Endodermal cell (in vitro differentiated cells): ENCODE measurements around the gene CCDC88A. TPM values are rescaled to one million over a fixed set of nuclear protein-coding genes. Genes with fewer than 3 reads are reported as not detected.
"Not testable (repeated sequence)": the region's sequence is repeated elsewhere in the genome, so short reads cannot be mapped to it uniquely, and the experiment has no call there.

Experiments used
- DNase-seq: peaks from one replicate; pipeline ENCODE4 v3.0.0-alpha.2; 2017
- H3K27ac ChIP-seq: 2 replicates; pipeline ENCODE4 v1.5.1; 2013; ENCODE audit warnings: mild to moderate bottlenecking, low read depth, low read length, moderate library complexity
- H3K27me3 ChIP-seq: 2 replicates; pipeline ENCODE4 v1.6.1; 2013; ENCODE audit warnings: mild to moderate bottlenecking, low read length, moderate library complexity; ENCODE audit not compliant: insufficient read depth, control insufficient read depth, poor library complexity, severe bottlenecking
- H3K36me3 ChIP-seq: 2 replicates; pipeline ENCODE4 v1.7.0; 2013; ENCODE audit warnings: mild to moderate bottlenecking, low read length, moderate library complexity; ENCODE audit not compliant: control insufficient read depth, insufficient read depth
- H3K4me1 ChIP-seq: one replicate; pipeline ENCODE4 v1.7.0; 2013; ENCODE audit warnings: low read length; ENCODE audit not compliant: control insufficient read depth, insufficient read depth
- H3K4me3 ChIP-seq: 2 replicates; pipeline ENCODE4 v1.5.1; 2013; ENCODE audit warnings: mild to moderate bottlenecking, low read length, moderate library complexity
- H3K9ac ChIP-seq: 2 replicates; pipeline ENCODE4 v1.6.1; 2013; ENCODE audit warnings: mild to moderate bottlenecking, low read length, moderate library complexity; ENCODE audit not compliant: poor library complexity, severe bottlenecking; ENCODE audit errors: extremely low read depth
- H3K9me3 ChIP-seq: 2 replicates; pipeline ENCODE4 v1.6.1; 2013; ENCODE audit warnings: mild to moderate bottlenecking, low read length, moderate library complexity; ENCODE audit not compliant: control insufficient read depth
- H3K27ac Mint-ChIP-seq: 2 replicates; pipeline ENCODE4 v1.8.0; 2020; ENCODE audit warnings: mixed read lengths
- H3K27me3 Mint-ChIP-seq: 2 replicates; pipeline ENCODE4 v1.8.0; 2021; ENCODE audit warnings: mild to moderate bottlenecking, mixed read lengths; ENCODE audit not compliant: insufficient read depth
- H3K36me3 Mint-ChIP-seq: 2 replicates; pipeline ENCODE4 v1.8.0; 2020; ENCODE audit warnings: low read depth, mixed read lengths
- H3K4me1 Mint-ChIP-seq: 2 replicates; pipeline ENCODE4 v1.8.0; 2020; ENCODE audit warnings: mixed read lengths
- H3K4me3 Mint-ChIP-seq: 2 replicates; pipeline ENCODE4 v1.8.0; 2020; ENCODE audit warnings: mild to moderate bottlenecking, moderate library complexity, mixed read lengths
- H3K9me3 Mint-ChIP-seq: 2 replicates; pipeline ENCODE4 v1.8.0; 2020; ENCODE audit warnings: mild to moderate bottlenecking, mixed read lengths
- CTCF ChIP-seq: fragments of 200-600 bp; sonication (generic); conservative IDR thresholded peaks from 2 replicates; pipeline ENCODE4 v1.5.0; 2021; ENCODE audit warnings: antibody characterized with exemption, mild to moderate bottlenecking
- WGBS, 2 experiments: methylation state at CpG; one replicate each; pipeline versions ENCODE4 v1.1.5 to v1.1.7; 2013; ENCODE audit warnings: missing lambda C conversion rate in 2 of 2, mixed read lengths in 1 of 2; ENCODE audit not compliant: insufficient coverage in 1 of 2, insufficient read length in 1 of 2; 5-methylcytosine and 5-hydroxymethylcytosine counted together
- total RNA-seq, 2 donors: library from RNA; stranded (reverse); fragmentation: NEBNext Ultra II Directional in 1 of 2; extraction: Animal tissue kit (Norgen Biotek cat#: 25700) in 1 of 2; gene quantifications; 2 replicates in 1 of 2; 3 replicates in 1 of 2; pipeline ENCODE4 v1.2.1, GENCODE V29; 2021

CCDC88A gene
- total RNA-seq, 2 donors from 2014 or later = 84.2 to 88.4 TPM

GRCh38 chr2:55277310-55277709 lies 142.3 kb downstream of the CCDC88A start:
- H3K4me1 Mint-ChIP-seq = peaks cover 20% of the 10 kb centered on the region
- Histone ChIP-seq H3K4me3 (no peak overlapping the region), H3K27ac (no peak overlapping the region), H3K4me1 (peaks cover 3% of the 10 kb centered on the region), H3K27me3 (no peaks in the 10 kb centered on the region), H3K9ac (no peak overlapping the region), H3K9me3 (no peaks in the 10 kb centered on the region), H3K36me3 (no peaks in the 10 kb centered on the region)
- no peak overlapping the region for H3K4me3 Mint-ChIP-seq
- H3K9me3 Mint-ChIP-seq = no peaks in the 10 kb centered on the region
- no peak overlapping the region for H3K27ac Mint-ChIP-seq
- no peak for TF ChIP-seq CTCF
- H3K36me3 Mint-ChIP-seq = no peaks in the 10 kb centered on the region
- DNase-seq = no peak
- 93 to 98% methylated on average over 3 of the region's 3 CpGs for WGBS, 2 experiments
- H3K27me3 Mint-ChIP-seq = no peaks in the 10 kb centered on the region

- H3K9me3 Mint-ChIP-seq, H3K36me3 ChIP-seq, H3K4me3 ChIP-seq, H3K4me3 Mint-ChIP-seq, DNase-seq, H3K9ac ChIP-seq, H3K4me1 Mint-ChIP-seq, H3K4me1 ChIP-seq, H3K27me3 Mint-ChIP-seq, H3K36me3 Mint-ChIP-seq, H3K27me3 ChIP-seq, H3K27ac ChIP-seq, H3K9me3 ChIP-seq, H3K27ac Mint-ChIP-seq: not testable (repeated sequence)
- 96 to 100% methylated on average over 1 of the region's 2 CpGs for WGBS, 2 experiments
Measured at GRCh38 chr2:55274346-55274745, 145.3 kb downstream of the CCDC88A start.

GRCh38 chr2:55269645-55269990 lies 150.0 kb downstream of the CCDC88A start:
- H3K4me1 ChIP-seq = no peaks in the 10 kb centered on the region
- Mint-ChIP-seq H3K27me3 (no peaks in the 10 kb centered on the region), H3K4me3 (peak overlapping the region; percentile 93)

More at GRCh38 chr2:55269645-55269990, 150.0 kb downstream of the CCDC88A start:
- H3K4me1 Mint-ChIP-seq = peaks cover 1% of the 10 kb centered on the region
- Histone ChIP-seq H3K27ac (no peak overlapping the region), H3K27me3 (no peaks in the 10 kb centered on the region), H3K9me3 (no peaks in the 10 kb centered on the region), H3K36me3 (peaks cover 7% of the 10 kb centered on the region), H3K4me3 (peak overlapping the region; percentile 94), H3K9ac (peak overlapping the region; percentile 83)
- 80% methylated on average over 6 to 7 of the region's 7 CpGs for WGBS, 2 experiments
- peaks cover 9% of the 10 kb centered on the region for H3K36me3 Mint-ChIP-seq
- TF ChIP-seq CTCF = no peak
- no peak for DNase-seq
- peak overlapping the region; percentile 96 for H3K27ac Mint-ChIP-seq
- H3K9me3 Mint-ChIP-seq = peaks cover 1% of the 10 kb centered on the region
